Epithelial cell of proximal tubule (primary cell): Measurements from ENCODE around the gene UBFD1. TPM values are rescaled to one million over a fixed set of nuclear protein-coding genes. Genes with fewer than 3 reads are reported as not detected.
"Not testable (repeated sequence)": the region's sequence is repeated elsewhere in the genome, so short reads cannot be mapped to it uniquely, and the experiment has no call there.

ENCODE experiments used
- DNase-seq: peaks from one replicate; pipeline ENCODE4 v3.0.0-alpha.2; 2011; ENCODE audit warnings: low read depth
- H3K4me3 ChIP-seq: 2 replicates; pipeline ENCODE4 v1.5.1; 2011; ENCODE audit warnings: low read depth, mild to moderate bottlenecking, low read length
- CTCF ChIP-seq: conservative IDR thresholded peaks from 2 replicates; pipeline ENCODE4 v1.5.1; 2012; ENCODE audit warnings: low read depth, mild to moderate bottlenecking, low read length
- total RNA-seq: library from RNA; depleted of rRNA; stranded (reverse); fragments of >200 nt; gene quantifications from 2 replicates; pipeline ENCODE4 v1.2.3, GENCODE V29; 2015

The UBFD1 gene
- total RNA-seq, 1 donor from 2014 or later, result 90.1 TPM

GRCh38 chr16:23577493-23577892 is 20.0 kb downstream of the UBFD1 start:
- TF ChIP-seq CTCF, result no peak
- DNase-seq, result no peak
- no peak overlapping the region for H3K4me3 ChIP-seq

- DNase-seq, result no peak
- H3K4me3 ChIP-seq, result no peak overlapping the region
- TF ChIP-seq CTCF, result no peak
Measured at GRCh38 chr16:23578101-23578830, 20.7 kb downstream of the UBFD1 start.

- TF ChIP-seq CTCF, result no peak
- DNase-seq, result no peak
- no peak overlapping the region for H3K4me3 ChIP-seq
Measured at GRCh38 chr16:23579371-23579770, 21.8 kb downstream of the UBFD1 start.

- TF ChIP-seq CTCF, result no peak
- H3K4me3 ChIP-seq, result no peak overlapping the region
- DNase-seq, result no peak
Measured at GRCh38 chr16:23580391-23580790, 22.9 kb downstream of the UBFD1 start.

GRCh38 chr16:23581764-23582163 is 24.2 kb downstream of the UBFD1 start:
- DNase-seq, result no peak
- H3K4me3 ChIP-seq, result no peak overlapping the region
- no peak for TF ChIP-seq CTCF

GRCh38 chr16:23583271-23583670 is 25.7 kb downstream of the UBFD1 start:
- DNase-seq, H3K4me3 ChIP-seq: not testable (repeated sequence)

GRCh38 chr16:23584186-23585076 is 26.9 kb downstream of the UBFD1 start:
- TF ChIP-seq CTCF, result no peak
- no peak for DNase-seq
- H3K4me3 ChIP-seq, result no peak overlapping the region
